Left colon (tissue), 2 donors: ENCODE measurements around the gene ZFP36. TPM values are rescaled to one million over a fixed set of nuclear protein-coding genes. Genes with fewer than 3 reads are reported as not detected.

ENCODE experiments used
- microRNA-seq, 2 donors: library from miRNA; unstranded; fragments of <30 nt; microRNA quantifications; one replicate each; pipeline versions ENCODE4 v1.1.0 to v1.2.0, GENCODE V29; 2020
- total RNA-seq, 2 donors: library from RNA; stranded (reverse); fragmentation: NEBNext Ultra II Directional; extraction: Animal tissue kit (Norgen Biotek cat#: 25700); gene quantifications; one replicate each; pipeline ENCODE4 v1.2.1, GENCODE V29; 2021
- donor health status: DM: no; HTN: no; CAD: no.
- donor health status: DM: yes; HTN: yes; CAD: no.

ZFP36 gene
- total RNA-seq, 2 donors from 2014 or later, result 152 to 391 TPM

Small RNA genes within 50 kb of the gene (microRNA-seq; reads per million reads assigned to microRNA genes)
- gene MIR4530, result 2.1 to 4.1 reads per million in 2 donors

Other genes with a start within 250 kb of the ZFP36 start
- not detected for gene NCCRP1, start 209.9 kb upstream of the ZFP36 start, total RNA-seq
- gene SYCN, start 202.6 kb upstream of the ZFP36 start, total RNA-seq, result not detected
- not detected for gene IFNL3, start 161.8 kb upstream of the ZFP36 start, total RNA-seq
- not detected for gene IFNL4, start 158.0 kb upstream of the ZFP36 start, total RNA-seq
- gene IFNL2, start 138.5 kb upstream of the ZFP36 start, total RNA-seq, result not detected
- not detected for gene IFNL1, start 110.4 kb upstream of the ZFP36 start, total RNA-seq
- under 1 TPM; 0.18 to 0.61 TPM for gene LRFN1, start 86.0 kb upstream of the ZFP36 start, total RNA-seq
- 10 to 100 TPM in 1 of 2 donors, 1 to 10 TPM in 1; 7.0 to 17.8 TPM for gene GMFG, start 70.8 kb upstream of the ZFP36 start, total RNA-seq
- gene SAMD4B, start 64.4 kb upstream of the ZFP36 start, total RNA-seq, result 10 to 100 TPM; 65.2 to 72.2 TPM
- 10 to 100 TPM; 30.5 to 31.2 TPM for gene PAF1, start 15.7 kb upstream of the ZFP36 start, total RNA-seq
- gene MED29, start 15.5 kb upstream of the ZFP36 start, total RNA-seq, result 10 to 100 TPM; 30.4 to 32.4 TPM
- gene PLEKHG2, start 5.8 kb downstream of the ZFP36 start, total RNA-seq, result 1 to 10 TPM; 6.2 to 9.3 TPM
- gene RPS16, start 29.1 kb downstream of the ZFP36 start, total RNA-seq, result 1,000 to 10,000 TPM; 1,556 to 1,578 TPM
- 100 to 1,000 TPM in 1 of 2 donors, 10 to 100 TPM in 1; 89.1 to 101 TPM for gene SUPT5H, start 38.7 kb downstream of the ZFP36 start, total RNA-seq
- 10 to 100 TPM; 40.8 to 47.8 TPM for gene TIMM50, start 74.0 kb downstream of the ZFP36 start, total RNA-seq
- under 1 TPM in 1 of 2 donors, not detected in 1; 0.12 TPM for gene DLL3, start 92.1 kb downstream of the ZFP36 start, total RNA-seq
- not detected for gene SELENOV, start 108.3 kb downstream of the ZFP36 start, total RNA-seq
- under 1 TPM; 0.15 to 0.75 TPM for gene EID2B, start 126.0 kb downstream of the ZFP36 start, total RNA-seq
- gene EID2, start 133.3 kb downstream of the ZFP36 start, total RNA-seq, result 10 to 100 TPM; 10.4 to 10.6 TPM
- gene LGALS13, start 195.7 kb downstream of the ZFP36 start, total RNA-seq, result not detected
- gene LGALS16, start 249.1 kb downstream of the ZFP36 start, total RNA-seq, result not detected